ENCODE results near the gene CLIC1.

Gene CLIC1

GRCh38 chr6:31744422-31744821 is 8.1 kb upstream of the CLIC1 start:
- Histone ChIP-seq H3K27me3 (ENCODE audit: insufficient read depth, low read depth, severe bottlenecking) (no peaks in the 10 kb centered on the region), H3K4me3 (ENCODE audit: low read depth, low read length) (peak overlapping the region; percentile 17), H3K9me3 (ENCODE audit: severe bottlenecking) (peaks cover 4% of the 10 kb centered on the region), H3K27ac (peak overlapping the region; percentile 58), H3K36me3 (no peaks in the 10 kb centered on the region)
- peak; percentile 72 for DNase-seq
- TF ChIP-seq, protein P1, sequence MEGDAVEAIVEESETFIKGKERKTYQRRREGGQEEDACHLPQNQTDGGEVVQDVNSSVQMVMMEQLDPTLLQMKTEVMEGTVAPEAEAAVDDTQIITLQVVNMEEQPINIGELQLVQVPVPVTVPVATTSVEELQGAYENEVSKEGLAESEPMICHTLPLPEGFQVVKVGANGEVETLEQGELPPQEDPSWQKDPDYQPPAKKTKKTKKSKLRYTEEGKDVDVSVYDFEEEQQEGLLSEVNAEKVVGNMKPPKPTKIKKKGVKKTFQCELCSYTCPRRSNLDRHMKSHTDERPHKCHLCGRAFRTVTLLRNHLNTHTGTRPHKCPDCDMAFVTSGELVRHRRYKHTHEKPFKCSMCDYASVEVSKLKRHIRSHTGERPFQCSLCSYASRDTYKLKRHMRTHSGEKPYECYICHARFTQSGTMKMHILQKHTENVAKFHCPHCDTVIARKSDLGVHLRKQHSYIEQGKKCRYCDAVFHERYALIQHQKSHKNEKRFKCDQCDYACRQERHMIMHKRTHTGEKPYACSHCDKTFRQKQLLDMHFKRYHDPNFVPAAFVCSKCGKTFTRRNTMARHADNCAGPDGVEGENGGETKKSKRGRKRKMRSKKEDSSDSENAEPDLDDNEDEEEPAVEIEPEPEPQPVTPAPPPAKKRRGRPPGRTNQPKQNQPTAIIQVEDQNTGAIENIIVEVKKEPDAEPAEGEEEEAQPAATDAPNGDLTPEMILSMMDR (IDR thresholded peaks at IDR 0.05; ENCODE audit: low read depth, low read length): no peak

GRCh38 chr6:31742894-31743293 is 6.6 kb upstream of the CLIC1 start:
- TF ChIP-seq, protein P1 (IDR thresholded peaks at IDR 0.05; ENCODE audit: low read depth, low read length): no peak
- H3K36me3 ChIP-seq: no peaks in the 10 kb centered on the region
- no peak overlapping the region for H3K4me3 ChIP-seq (ENCODE audit: low read depth, low read length)
- no peaks in the 10 kb centered on the region for H3K27me3 ChIP-seq (ENCODE audit: insufficient read depth, low read depth, severe bottlenecking)
- H3K9me3 ChIP-seq (ENCODE audit: severe bottlenecking): peaks cover 4% of the 10 kb centered on the region
- H3K27ac ChIP-seq: no peak overlapping the region
- DNase-seq: no peak

DNA sequence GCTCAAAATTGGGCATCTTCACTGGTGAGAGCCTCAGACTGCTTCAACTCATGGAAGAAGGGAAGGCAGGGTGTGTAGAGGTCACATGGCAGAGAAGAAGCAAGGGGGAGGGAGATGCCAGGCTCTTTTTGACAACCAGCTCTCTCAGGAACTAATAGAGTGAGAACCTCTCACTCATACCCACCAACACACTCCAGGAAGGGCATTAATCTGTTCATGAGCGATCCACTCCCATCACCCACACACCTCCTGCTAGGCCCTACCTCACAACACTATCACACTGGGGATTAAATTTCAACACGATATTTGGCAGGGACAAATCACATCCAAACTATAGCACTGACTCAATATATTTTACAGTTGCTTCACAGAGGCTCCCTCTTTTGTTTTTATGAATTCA is 5.5 kb upstream of the CLIC1 start:
- Histone ChIP-seq H3K36me3 (no peaks in the 10 kb centered on the region), H3K27me3 (ENCODE audit: insufficient read depth, low read depth, severe bottlenecking) (no peaks in the 10 kb centered on the region), H3K4me3 (ENCODE audit: low read depth, low read length) (no peak overlapping the region), H3K27ac (no peak overlapping the region), H3K9me3 (ENCODE audit: severe bottlenecking) (peaks cover 4% of the 10 kb centered on the region)
- TF ChIP-seq, protein P1 (IDR thresholded peaks at IDR 0.05; ENCODE audit: low read depth, low read length): no peak
- DNase-seq: no peak

- DNase-seq: no peak
- Histone ChIP-seq H3K36me3 (no peaks in the 10 kb centered on the region), H3K27ac (no peak overlapping the region), H3K4me3 (ENCODE audit: low read depth, low read length) (no peak overlapping the region), H3K9me3 (ENCODE audit: severe bottlenecking) (peaks cover 4% of the 10 kb centered on the region), H3K27me3 (ENCODE audit: insufficient read depth, low read depth, severe bottlenecking) (no peaks in the 10 kb centered on the region)
- TF ChIP-seq, protein P1 (IDR thresholded peaks at IDR 0.05; ENCODE audit: low read depth, low read length): no peak
Observed at GRCh38 chr6:31740397-31741223, 4.3 kb upstream of the CLIC1 start.

DNA sequence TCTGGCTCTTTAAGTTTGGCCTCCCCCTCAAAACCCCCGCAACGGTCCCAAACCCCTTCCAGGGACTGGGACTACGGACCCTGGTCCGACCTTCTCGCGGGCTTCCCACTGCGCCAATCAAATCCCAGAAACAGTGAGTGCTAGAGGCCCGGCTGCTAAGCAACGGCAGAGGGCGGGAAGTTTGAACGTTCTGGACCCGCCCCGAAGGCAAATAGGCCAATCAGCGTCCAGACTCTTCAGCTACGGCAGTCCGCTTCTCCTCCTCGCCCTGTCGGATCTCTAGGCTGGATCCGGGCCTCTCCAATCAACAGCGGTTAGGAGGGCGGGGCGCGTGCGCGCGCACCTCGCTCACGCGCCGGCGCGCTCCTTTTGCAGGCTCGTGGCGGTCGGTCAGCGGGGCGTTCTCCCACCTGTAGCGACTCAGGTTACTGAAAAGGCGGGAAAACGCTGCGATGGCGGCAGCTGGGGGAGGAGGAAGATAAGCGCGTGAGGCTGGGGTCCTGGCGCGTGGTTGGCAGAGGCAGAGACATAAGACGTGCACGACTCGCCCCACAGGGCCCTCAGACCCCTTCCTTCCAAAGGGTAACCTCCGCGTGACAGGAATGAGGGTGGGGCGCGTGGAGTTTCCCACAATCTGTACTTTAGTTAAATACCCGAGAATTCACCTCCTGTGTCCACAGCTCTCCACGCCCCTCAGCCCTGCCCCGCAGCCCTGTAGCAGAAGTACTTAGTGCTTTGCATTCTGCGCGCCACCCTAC is 3.5 kb upstream of the CLIC1 start, which contains the start of gene MSH5:
MSH5 (plus strand) TSS at position 367 of the 758 bp plus-strand sequence. CDS start 462 bp downstream, outside the sequence.
- DNase-seq: no peak
- H3K27ac ChIP-seq: no peak within 1 kb of the TSS
- TF ChIP-seq, protein P1 (IDR thresholded peaks at IDR 0.05; ENCODE audit: low read depth, low read length): no peak
- no peak within 1 kb of the TSS for H3K4me3 ChIP-seq (ENCODE audit: low read depth, low read length)
- no peaks in the 10 kb centered on the region for H3K36me3 ChIP-seq
- no peaks in the 10 kb centered on the region for H3K27me3 ChIP-seq (ENCODE audit: insufficient read depth, low read depth, severe bottlenecking)
- peaks cover 4% of the 10 kb centered on the region for H3K9me3 ChIP-seq (ENCODE audit: severe bottlenecking)
